GM23248 (cell line): ENCODE measurements around the gene CDC123.

ENCODE experiments used
- EZH2 ChIP-seq: fragments of 200-600 bp; sonication (generic); IDR thresholded peaks from 2 replicates; pipeline ENCODE4 v1.6.1; 2018; ENCODE audit warnings: antibody characterized with exemption, mild to moderate bottlenecking; ENCODE audit not compliant: insufficient read depth, poor library complexity, severe bottlenecking
- EZH2phosphoT487 ChIP-seq: fragments of 200-600 bp; sonication (generic); IDR thresholded peaks from 2 replicates; pipeline ENCODE4 v1.6.1; 2018; ENCODE audit warnings: antibody characterized with exemption, moderate library complexity, mild to moderate bottlenecking, low read depth; ENCODE audit not compliant: insufficient read depth

DNA sequence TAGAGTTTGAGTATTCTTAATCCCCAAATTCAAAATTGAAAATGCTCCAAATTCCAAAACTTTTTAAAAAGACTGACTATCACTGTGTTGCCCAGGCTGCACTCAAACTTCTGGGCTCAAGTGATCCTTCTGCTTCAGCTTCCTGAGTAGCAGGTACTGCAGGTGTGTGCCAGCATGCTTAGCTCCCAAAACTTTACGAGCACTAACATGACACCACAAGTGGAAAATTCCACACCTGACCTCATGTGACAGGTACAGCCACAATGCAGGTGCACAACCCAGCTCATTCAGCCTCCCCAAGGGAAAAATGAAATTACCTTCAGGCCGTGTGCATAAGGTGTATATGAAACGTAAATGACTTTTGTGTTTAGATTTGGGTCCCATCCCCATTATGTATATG is 16.5 kb downstream of the CDC123 start:
- TF ChIP-seq EZH2 (no peak), EZH2phosphoT487 (no peak)
